ENCODE measurements around the gene SSX4B.
"Not testable (repeated sequence)": the region's sequence is repeated elsewhere in the genome, so short reads cannot be mapped to it uniquely, and the experiment has no call there.

The SSX4B gene

GRCh38 chrX:48427027-48427716 lies 15.4 kb upstream of the SSX4B start:
- H3K36me3 ChIP-seq (ENCODE audit: insufficient read depth, low read length); H3K9ac ChIP-seq (ENCODE audit: low read depth, low read length); H3K27ac ChIP-seq (ENCODE audit: low read depth, low read length); H3K9me3 ChIP-seq (ENCODE audit: insufficient read depth, low read depth, low read length); H3K4me3 ChIP-seq (ENCODE audit: low read length); H3K27me3 ChIP-seq (ENCODE audit: insufficient read depth, low read length); H3K4me1 ChIP-seq (ENCODE audit: insufficient read depth, low read length): not testable (repeated sequence)
- no CpG with 5 or more reads among the region's 12 CpGs for WGBS

- not testable (repeated sequence) for H3K27ac ChIP-seq (ENCODE audit: low read depth, low read length); H3K4me1 ChIP-seq (ENCODE audit: insufficient read depth, low read length); H3K27me3 ChIP-seq (ENCODE audit: insufficient read depth, low read length); H3K4me3 ChIP-seq (ENCODE audit: low read length); H3K36me3 ChIP-seq (ENCODE audit: insufficient read depth, low read length); H3K9me3 ChIP-seq (ENCODE audit: insufficient read depth, low read depth, low read length); H3K9ac ChIP-seq (ENCODE audit: low read depth, low read length)
- WGBS: 46% methylated on average over 1 of the region's 1 CpG
These were observed 13.9 kb downstream of the SSX4B start for GRCh38 chrX:48397825-48398224.

GRCh38 chrX:48396931-48397330 lies 14.8 kb downstream of the SSX4B start:
- not testable (repeated sequence) for H3K36me3 ChIP-seq (ENCODE audit: insufficient read depth, low read length); H3K9me3 ChIP-seq (ENCODE audit: insufficient read depth, low read depth, low read length); H3K4me1 ChIP-seq (ENCODE audit: insufficient read depth, low read length); H3K9ac ChIP-seq (ENCODE audit: low read depth, low read length); H3K27me3 ChIP-seq (ENCODE audit: insufficient read depth, low read length); H3K4me3 ChIP-seq (ENCODE audit: low read length); H3K27ac ChIP-seq (ENCODE audit: low read depth, low read length)
- WGBS: no CpG with 5 or more reads among the region's 2 CpGs

GRCh38 chrX:48383239-48383638 lies 28.5 kb downstream of the SSX4B start, which contains the start of gene SSX4:
Gene SSX4 (plus strand): TSS chrX:48383539. CDS start chrX:48384054, 515 bp downstream.
- H3K36me3 ChIP-seq (ENCODE audit: insufficient read depth, low read length); H3K9me3 ChIP-seq (ENCODE audit: insufficient read depth, low read depth, low read length); H3K27ac ChIP-seq (ENCODE audit: low read depth, low read length); H3K4me1 ChIP-seq (ENCODE audit: insufficient read depth, low read length); H3K27me3 ChIP-seq (ENCODE audit: insufficient read depth, low read length); H3K9ac ChIP-seq (ENCODE audit: low read depth, low read length); H3K4me3 ChIP-seq (ENCODE audit: low read length): not testable (repeated sequence)
- no CpG with 5 or more reads among the region's 16 CpGs for WGBS

GRCh38 chrX:48370408-48370807 lies 41.4 kb downstream of the SSX4B start:
- no CpG with 5 or more reads among the region's 8 CpGs for WGBS
- H3K9ac ChIP-seq (ENCODE audit: low read depth, low read length): not testable (repeated sequence)

GRCh38 chrX:48367717-48368408 lies 43.9 kb downstream of the SSX4B start:
- not testable (repeated sequence) for H3K27ac ChIP-seq (ENCODE audit: low read depth, low read length); H3K9ac ChIP-seq (ENCODE audit: low read depth, low read length); H3K4me1 ChIP-seq (ENCODE audit: insufficient read depth, low read length); H3K27me3 ChIP-seq (ENCODE audit: insufficient read depth, low read length); H3K9me3 ChIP-seq (ENCODE audit: insufficient read depth, low read depth, low read length); H3K4me3 ChIP-seq (ENCODE audit: low read length); H3K36me3 ChIP-seq (ENCODE audit: insufficient read depth, low read length)
- no CpG with 5 or more reads among the region's 12 CpGs for WGBS

More at GRCh38 chrX:48370408-48370807, 41.4 kb downstream of the SSX4B start:
- H3K4me1 ChIP-seq (ENCODE audit: insufficient read depth, low read length); H3K27me3 ChIP-seq (ENCODE audit: insufficient read depth, low read length); H3K27ac ChIP-seq (ENCODE audit: low read depth, low read length); H3K9me3 ChIP-seq (ENCODE audit: insufficient read depth, low read depth, low read length); H3K36me3 ChIP-seq (ENCODE audit: insufficient read depth, low read length); H3K4me3 ChIP-seq (ENCODE audit: low read length): not testable (repeated sequence)

GRCh38 chrX:48359281-48359680 lies 52.5 kb downstream of the SSX4B start:
- H3K9me3 ChIP-seq (ENCODE audit: insufficient read depth, low read depth, low read length); H3K9ac ChIP-seq (ENCODE audit: low read depth, low read length); H3K4me1 ChIP-seq (ENCODE audit: insufficient read depth, low read length); H3K27ac ChIP-seq (ENCODE audit: low read depth, low read length); H3K27me3 ChIP-seq (ENCODE audit: insufficient read depth, low read length); H3K4me3 ChIP-seq (ENCODE audit: low read length); H3K36me3 ChIP-seq (ENCODE audit: insufficient read depth, low read length): not testable (repeated sequence)
- WGBS: 83% methylated on average over 5 of the region's 6 CpGs

GRCh38 chrX:48357681-48358080 lies 54.1 kb downstream of the SSX4B start:
- 98% methylated on average over 4 of the region's 8 CpGs for WGBS
- Histone ChIP-seq H3K4me1 (ENCODE audit: insufficient read depth, low read length) (no peaks in the 10 kb centered on the region), H3K27me3 (ENCODE audit: insufficient read depth, low read length) (no peaks in the 10 kb centered on the region), H3K9ac (ENCODE audit: low read depth, low read length) (no peak overlapping the region), H3K9me3 (ENCODE audit: insufficient read depth, low read depth, low read length) (no peaks in the 10 kb centered on the region), H3K4me3 (ENCODE audit: low read length) (no peak overlapping the region), H3K27ac (ENCODE audit: low read depth, low read length) (no peak overlapping the region), H3K36me3 (ENCODE audit: insufficient read depth, low read length) (no peaks in the 10 kb centered on the region)

- 94% methylated on average over 17 of the region's 19 CpGs for WGBS
- not testable (repeated sequence) for H3K9ac ChIP-seq (ENCODE audit: low read depth, low read length); H3K4me3 ChIP-seq (ENCODE audit: low read length)
These were observed 55.3 kb downstream of the SSX4B start, which contains the start of gene SSX3 for GRCh38 chrX:48356315-48357094. Gene SSX3 (minus strand): TSS chrX:48356703. CDS start chrX:48355249, 1,454 bp downstream.

More at GRCh38 chrX:48356315-48357094, 55.3 kb downstream of the SSX4B start, which contains the start of gene SSX3:
- H3K27ac ChIP-seq (ENCODE audit: low read depth, low read length); H3K27me3 ChIP-seq (ENCODE audit: insufficient read depth, low read length); H3K4me1 ChIP-seq (ENCODE audit: insufficient read depth, low read length); H3K9me3 ChIP-seq (ENCODE audit: insufficient read depth, low read depth, low read length); H3K36me3 ChIP-seq (ENCODE audit: insufficient read depth, low read length): not testable (repeated sequence)

Data from HUES64 (cell line).